Thyroid gland (tissue), 4 donors: ENCODE data around the gene FANCG.

Experiments used
- CTCF ChIP-seq, 6 experiments: fragments of 200-600 bp in 3 of 6; fragments of 450-650 bp in 3 of 6; sonication (generic) in 3 of 6; IDR thresholded peaks; one replicate each; pipeline ENCODE4 v1.5.1; 2016 to 2019; ENCODE audit warnings: antibody characterized with exemption in 6 of 6, mild to moderate bottlenecking in 2 of 6, inconsistent platforms in 1 of 6, moderate library complexity in 1 of 6
- POLR2A ChIP-seq, 2 donors: fragments of 450-650 bp; IDR thresholded peaks; one replicate each; pipeline ENCODE4 v1.6.1; 2017; ENCODE audit warnings: antibody characterized with exemption in 2 of 2, mild to moderate bottlenecking in 2 of 2, moderate library complexity in 1 of 2

GRCh38 chr9:35115680-35116538, 36.2 kb upstream of the FANCG start, which contains the start of gene ATOSB:
- TF ChIP-seq CTCF (IDR thresholded peaks at IDR 0.05), result no peak
- TF ChIP-seq POLR2A (IDR thresholded peaks at IDR 0.05), result peak in 1 of 2 donors; percentile 77
